Left renal cortex interstitium (tissue), 4 donors: ENCODE data around the gene TNS1. TPM values are rescaled to one million over a fixed set of nuclear protein-coding genes. Genes with fewer than 3 reads are reported as not detected.
"Not testable (repeated sequence)": the region's sequence is repeated elsewhere in the genome, so short reads cannot be mapped to it uniquely, and the experiment has no call there.

Experiments used
- DNase-seq, 4 donors: peaks; one replicate each; pipeline ENCODE4 v3.0.0-alpha.2; 2013; ENCODE audit warnings: low read depth in 4 of 4, low spot score in 2 of 4, missing footprints in 1 of 4
- polyA plus RNA-seq, 4 donors: library from polyadenylated mRNA; unstranded; fragments of 120-200 nt; gene quantifications; one replicate each; pipeline ENCODE4 v1.2.1, GENCODE V29; 2013; ENCODE audit not compliant: insufficient read length in 4 of 4

Gene TNS1
- polyA plus RNA-seq, 4 donors, result 54.8 to 69.7 (median 62.2) TPM

DNA sequence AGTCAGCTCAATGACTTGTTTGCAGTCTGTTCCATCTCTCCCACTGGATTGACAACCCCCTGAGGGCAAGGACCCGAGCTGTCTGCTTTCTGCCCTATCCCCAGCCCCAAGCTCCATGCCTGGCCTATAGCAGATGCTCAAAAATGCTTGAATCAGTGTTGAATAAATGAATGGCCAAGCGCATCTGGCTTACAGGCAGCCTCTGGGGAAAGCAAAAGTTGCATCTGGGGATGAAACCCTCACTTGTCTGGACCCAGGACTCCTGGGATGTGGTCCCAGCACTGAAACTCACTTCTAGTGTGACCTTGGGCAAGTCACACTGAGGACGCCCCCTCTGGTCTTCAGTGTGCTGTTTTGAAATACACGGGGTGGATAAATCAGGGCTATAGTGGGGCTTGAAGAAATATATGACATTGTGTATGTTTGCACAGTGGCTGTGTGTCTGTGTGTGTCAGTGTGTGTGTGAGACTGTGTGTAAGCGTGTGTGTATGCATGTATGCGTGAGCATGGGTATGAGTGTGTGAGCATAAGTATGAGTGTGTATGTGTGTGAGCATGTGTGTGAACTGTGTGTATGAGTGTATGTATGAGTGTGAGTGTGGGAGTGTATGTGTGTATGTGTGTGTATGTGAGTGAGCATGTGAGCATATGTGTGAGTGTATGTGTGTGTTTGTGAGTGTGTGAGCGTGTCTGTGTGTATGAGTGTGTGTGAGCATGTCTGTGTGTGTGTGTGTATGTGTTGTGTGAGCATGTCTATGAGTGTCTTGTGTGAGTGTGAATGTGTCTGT, 27.8 kb upstream of the TNS1 start:
- no peak for DNase-seq

DNA sequence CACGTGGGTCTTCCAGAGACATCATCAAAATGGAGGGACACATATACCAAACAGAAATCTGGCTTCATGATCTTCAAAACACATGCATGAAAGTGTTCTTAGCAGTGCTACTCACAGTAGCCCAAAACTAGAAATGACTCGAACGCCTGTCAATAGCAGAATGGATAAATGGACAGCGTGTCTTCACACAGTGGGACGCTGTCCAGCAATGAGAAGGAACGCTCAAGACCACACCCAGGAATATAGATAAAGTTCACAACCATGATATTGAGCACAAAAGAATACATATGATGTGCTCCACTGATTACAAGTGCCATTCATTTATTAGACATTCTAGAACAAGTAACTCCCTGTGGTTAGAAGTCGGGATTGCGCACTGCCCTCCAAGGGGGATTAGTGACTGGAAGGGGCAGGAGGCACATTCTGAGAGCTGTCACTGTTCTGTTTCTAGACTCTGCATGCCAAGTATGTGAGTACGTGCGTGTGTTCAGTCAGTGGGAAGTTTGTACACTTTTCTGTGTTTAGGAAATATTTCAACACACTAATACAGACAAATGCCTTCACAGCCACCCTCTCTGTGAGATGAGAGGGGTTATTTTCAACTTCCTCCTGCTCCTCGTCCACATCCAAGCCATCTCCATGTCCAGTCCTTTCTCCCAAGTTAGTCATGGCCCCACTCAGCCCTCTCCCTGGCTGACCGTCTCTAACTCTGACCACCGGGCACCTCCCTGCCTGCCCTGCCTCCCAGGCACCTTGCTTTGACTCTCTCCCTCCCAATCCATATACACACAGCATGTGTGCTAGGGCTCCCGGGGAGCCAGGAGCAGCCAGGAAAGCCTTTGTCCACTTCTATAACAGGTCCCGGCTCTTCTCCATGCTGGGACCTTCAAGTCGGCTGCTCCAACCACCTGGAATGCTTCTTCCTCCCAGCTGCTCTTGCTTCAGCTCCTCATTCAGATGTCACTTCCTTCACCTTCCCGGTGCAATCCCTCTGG, 26.9 kb upstream of the TNS1 start:
- no peak for DNase-seq

DNA sequence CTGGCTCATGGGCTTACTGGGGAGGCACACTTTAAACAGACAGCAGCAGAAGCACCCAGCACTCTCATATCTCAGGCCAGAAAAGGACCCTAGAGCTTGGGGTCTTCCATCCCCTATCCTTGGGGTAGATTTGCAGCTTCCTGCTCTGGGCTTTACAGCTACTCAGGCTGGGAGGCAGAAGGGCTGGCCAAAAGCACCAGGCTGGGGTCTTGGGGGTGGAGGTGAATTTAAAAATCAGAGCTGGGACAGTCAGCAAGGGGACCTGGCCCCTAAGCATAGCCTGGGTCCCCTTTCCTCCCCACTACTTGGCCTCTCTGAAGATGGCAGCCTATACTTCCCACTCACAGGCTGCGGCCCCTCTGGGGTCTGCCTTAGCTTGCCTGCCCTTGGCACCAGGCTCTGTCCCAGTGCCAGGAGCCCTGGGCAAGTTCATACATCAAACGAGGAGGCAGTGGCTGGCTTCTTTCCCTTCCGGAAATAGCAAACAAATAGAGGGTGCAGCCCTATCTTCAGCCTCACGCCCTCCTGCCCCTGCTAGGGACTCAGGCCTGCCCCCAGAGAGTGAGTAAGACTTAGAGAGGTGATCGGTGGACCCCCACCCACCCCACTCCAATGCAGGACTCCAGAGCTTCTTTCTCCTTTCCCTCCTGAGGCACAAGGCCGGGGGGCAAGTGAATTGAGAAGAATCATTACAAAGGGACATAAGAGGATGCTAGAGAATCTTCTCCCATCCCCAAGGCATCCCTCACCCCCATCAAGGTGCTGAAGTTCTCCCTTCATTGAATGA, 26.0 kb upstream of the TNS1 start:
- no peak for DNase-seq

DNA sequence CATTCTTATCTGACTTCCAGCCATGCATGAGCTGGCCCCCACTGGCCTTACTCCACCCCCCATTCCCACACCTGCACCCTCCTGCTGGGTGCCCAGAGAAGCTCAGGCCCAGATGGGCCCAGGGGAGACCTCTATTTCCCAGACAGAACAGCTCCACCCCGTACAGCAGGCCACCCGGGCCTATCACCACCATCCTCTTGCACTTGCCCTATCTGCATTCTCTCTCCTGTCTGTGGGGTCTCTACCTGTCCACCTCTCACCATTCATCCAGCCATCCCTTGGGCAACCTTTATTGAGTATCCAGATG, 25.3 kb upstream of the TNS1 start:
- no peak for DNase-seq

DNA sequence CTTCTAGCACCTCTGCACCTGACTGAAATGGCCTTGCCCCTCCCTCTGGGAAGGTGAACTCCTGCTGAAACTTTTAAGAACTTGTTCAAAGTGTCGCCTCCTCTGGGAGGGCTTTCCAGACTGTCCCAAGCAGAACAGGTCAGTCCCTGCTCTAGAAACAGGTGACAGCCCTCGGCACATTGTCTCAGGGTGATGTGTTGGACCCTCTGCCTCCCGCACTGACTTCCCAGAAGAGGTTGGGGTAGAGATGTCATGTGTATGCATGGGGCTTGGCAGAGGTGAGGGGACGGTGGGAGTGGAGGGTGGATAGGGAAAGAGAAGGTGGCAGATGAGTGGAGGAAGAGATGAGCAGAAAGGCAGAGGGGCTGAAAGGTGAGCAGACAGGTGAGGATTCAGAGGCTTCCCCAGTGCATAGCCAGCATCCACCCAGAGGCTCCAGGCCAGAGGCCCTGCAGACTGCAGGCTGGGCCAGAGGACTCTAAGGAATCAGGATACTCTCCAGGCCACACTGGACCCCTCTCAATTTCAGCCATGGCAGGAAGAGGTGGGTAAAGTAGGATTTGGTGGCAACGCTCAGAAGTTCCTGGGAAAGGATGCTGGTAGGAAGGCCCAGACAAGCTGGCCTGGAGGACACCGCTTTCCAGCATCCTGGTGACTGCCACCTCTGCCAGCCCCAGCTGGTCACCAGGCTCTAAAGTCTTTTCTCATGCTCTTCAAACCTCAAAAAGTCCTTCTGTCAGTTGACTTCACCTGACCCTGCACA, 24.8 kb upstream of the TNS1 start:
- no peak for DNase-seq

DNA sequence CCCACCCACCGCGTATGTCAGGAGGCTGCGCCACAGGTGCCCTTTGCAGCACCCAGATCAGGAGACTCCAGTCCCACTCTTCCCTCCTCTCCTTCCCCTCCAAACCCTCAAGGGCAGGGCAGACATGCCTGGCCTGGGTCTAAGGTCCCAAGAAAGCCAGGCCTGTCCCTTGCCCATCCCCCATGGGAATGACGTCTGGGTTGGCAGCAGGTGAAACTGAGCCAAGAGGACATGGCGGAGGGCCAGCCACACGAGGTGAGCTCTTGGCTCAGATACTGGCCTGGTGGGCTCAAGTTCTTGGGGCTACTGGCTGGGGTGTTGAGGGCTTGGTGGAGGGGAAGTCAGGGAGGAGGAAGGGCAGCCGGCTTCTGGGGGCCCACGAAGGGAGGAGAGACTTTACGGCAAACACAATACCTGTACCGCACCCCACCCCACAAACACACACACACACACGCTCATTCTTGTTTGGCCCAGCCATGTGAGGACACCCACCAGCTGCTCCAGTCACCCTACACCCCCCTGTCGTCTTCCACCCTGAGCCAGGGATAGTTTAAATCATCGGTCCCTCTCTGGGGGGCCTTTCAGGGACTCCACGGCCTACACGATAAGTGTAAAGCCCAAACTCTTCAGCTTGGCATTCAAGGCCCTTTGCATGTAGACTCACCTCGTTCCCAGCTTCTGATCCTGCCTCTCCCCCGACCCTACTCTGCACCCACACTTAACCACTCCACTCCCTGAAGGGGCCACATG, 24.1 kb upstream of the TNS1 start:
- DNase-seq, result no peak

DNA sequence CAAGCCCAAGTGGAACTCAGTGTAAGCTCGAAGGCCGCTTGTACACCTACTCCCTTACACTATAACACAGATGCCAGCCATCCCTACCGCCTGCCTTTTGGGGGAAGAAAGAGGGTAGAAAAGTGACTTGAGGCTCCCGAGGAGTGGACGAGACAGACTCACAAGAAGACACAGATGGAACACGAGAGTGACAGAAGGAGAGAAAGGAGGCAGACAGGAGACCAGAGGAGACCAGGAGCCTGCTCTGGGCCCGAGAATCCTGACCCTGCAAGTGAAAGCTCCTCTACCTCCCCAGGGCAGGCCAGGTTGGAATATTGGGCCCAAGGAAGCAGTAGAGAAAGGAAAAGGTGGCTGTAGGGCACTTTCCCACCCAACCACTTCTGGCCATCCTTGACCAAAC, 23.4 kb upstream of the TNS1 start:
- no peak for DNase-seq

DNA sequence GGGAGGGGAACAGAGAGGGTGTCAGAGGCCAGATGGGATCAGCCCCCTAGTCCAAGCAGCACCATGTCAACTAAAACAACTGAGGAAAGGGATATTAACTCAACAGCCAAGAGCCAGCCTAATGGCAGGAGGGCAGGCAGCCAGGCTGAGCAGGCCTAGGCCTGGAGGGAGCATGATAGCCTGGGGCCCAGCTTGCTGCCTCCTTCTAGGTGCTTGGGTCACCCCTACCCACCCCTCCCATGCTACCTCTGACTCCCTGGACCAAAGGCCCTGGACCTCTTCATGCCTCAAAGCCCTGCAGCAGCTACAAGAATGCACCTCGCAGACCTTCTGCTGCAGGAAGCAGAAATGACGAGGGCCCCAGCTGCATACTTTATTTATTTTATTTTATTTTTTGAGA, 22.1 kb upstream of the TNS1 start:
- DNase-seq, result no peak

DNA sequence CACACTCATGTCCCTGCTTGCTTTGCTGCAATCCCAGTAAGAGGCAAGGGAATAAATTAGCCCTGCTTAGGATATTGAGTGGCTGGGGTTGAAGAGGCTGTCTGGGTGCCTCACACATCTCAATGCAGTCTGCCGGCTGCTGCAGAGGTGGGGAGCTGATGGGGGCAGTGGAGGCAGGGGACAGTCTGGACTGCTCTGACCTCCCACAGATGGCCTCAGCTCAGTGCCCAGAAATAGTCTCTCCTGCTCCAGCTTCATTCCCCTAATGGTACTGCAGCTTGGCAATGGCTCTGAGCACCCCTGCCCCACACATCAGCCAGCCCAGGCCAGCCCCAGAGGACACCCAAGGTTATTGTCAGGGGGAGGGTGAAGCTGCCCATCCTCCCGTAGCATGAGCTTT, 21.5 kb upstream of the TNS1 start:
- DNase-seq, result no peak

DNA sequence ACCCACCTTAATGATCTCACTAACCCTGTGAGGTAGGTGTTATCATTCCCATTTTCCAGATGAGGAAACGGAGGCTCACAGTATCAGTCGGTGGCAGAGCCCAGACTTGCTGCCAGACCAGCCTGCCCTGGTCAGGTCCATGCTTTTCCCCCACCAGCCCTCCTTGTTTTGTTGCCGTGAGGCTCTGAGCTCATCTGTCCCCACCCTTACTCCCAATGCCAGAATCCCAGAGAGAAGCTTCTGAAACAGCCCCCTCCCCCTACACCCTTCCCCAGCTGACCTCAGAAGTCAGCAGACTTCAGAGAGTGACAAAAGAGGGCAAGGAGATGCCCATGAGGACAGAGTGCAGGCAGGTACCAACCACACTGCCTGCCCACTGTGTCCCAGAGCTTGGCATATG, 20.8 kb upstream of the TNS1 start:
- no peak for DNase-seq

DNA sequence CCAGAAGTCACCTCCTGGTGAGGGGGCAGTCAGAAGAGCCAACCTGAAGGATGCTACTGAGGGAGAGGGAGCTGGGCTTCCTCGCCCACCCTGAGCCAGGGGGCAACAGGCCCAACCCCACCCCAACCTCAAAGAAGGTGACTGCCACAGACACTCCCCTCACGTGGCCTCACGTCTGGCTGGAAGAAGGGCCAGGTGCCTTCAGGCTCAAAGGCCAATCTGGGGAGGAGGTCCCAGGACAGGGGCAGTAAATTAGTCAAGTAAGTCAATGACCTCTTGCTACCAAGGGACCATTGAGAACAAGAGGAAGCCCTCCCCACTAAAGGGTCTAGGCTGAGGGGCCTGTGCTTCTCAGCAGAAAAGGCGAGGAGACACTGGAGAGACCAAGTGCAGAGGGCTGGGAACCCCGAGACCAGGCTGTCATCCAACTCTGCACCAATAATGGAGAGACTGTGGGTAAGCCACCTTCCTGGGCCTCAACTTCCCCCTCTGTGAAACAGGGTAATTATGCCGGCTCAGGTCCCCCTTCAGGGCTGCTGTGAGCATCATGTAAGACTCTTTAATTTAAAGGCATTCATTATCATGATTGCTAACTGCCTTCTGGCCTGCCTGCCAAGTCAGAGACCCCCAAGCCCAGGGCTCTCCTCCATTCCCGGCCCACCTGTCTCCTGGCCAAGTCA, 20.2 kb upstream of the TNS1 start:
- no peak for DNase-seq

DNA sequence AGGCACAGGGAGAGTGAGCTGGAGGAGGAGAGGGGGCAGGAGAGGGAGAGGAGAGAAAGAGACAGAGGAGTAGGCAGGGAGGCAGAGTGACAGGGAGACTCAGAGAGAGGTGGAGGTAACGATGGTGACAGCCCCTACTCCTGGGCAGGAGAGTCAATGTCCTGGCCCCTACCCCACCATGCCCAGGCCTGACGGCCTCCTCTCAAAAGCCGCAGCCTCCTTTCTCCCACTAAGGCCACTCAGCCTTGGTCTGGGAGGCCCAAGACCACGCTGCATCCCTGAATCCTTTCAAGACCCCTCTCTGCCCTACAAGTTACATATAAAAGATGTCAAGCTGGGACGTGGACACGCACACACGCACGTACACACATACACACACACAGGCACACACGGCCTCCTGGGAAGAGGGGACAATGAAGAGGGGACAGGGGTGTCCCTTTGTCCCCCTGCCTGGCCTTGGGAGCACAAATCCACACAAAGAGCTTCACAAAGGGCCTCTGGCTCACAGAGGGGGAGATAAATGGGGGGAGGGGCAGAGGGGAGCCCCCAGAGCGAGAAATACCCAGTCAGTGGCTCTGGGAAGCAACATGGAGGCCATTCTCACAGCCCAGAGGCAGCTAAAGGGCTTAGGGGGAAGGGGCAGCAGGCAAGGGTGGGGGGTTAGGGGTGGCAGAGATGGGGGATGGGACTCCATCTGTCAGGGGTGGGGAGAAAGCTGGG, 19.5 kb upstream of the TNS1 start:
- no peak for DNase-seq

DNA sequence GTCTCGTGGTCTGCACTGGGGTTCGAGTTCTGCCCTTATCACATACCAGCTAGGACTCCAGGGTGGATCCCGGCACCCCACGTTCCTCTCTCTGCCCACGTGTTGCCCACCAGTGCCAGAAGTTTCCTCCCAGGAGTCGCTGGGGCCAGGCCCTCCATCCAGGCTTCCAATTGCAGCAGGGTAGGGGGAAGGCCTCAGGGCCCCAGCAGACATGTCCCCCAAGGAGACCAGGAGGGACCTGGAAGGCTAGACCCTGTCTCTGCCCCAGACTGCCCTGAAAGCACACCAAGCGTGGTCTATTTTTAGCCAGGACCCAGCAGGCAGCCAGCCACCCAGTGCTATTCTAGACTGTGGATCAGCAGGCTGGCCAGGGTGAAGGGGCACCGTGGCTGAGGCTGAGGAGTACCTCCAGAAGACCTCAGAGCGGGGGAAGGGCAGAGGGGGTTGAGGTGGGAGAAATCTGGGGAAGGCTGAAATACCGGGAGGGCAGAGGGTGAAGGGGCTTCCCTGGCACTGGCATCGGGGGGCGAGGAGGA, 18.8 kb upstream of the TNS1 start:
- no peak for DNase-seq

DNA sequence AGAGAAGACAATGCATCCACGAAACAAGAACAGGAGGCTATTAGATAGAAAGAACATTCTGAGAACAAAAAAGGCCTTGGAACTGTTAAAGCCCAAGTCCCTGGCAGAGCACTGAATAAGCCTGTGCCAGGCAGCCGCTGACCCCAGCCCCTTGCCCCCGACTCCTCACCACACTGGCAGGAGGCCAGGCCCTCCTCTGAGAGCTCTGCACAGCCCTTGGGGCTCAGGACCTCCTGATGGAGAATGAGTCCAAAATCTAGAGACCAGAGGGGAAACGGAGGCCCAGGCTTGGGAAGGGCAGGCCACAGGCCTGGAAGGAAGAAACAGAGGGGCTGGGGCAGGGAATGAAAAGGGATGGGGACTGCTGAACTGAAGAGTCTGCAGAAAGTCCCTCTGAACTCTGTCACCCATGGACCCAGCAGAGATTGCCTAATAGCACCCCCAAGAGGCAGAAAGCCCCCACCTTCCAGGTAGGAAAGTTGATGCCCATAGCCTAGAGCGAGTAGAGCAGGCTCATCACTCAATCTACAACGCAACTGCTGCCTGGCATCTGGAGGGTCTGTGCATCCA, 18.3 kb upstream of the TNS1 start:
- DNase-seq, result no peak

DNA sequence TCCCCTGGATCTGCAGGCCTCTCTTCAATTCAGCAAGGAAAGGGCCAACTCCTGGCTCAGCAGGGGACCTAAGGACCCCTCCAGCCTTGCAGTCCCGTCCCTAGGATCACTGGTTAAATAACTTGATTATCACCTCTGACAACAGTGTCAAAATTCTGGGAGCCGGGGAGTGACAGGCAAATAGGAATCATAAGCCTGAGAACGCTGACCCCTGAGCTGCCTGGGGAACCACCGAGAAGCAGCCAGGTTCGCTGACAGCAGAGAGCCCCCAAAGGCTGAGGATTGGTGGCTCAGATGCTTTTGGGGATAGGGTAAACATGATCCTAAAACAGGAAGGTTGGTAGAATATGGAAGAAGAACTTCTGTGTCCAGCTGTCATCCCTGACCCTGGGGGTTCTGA, 17.5 kb upstream of the TNS1 start:
- no peak for DNase-seq

DNA sequence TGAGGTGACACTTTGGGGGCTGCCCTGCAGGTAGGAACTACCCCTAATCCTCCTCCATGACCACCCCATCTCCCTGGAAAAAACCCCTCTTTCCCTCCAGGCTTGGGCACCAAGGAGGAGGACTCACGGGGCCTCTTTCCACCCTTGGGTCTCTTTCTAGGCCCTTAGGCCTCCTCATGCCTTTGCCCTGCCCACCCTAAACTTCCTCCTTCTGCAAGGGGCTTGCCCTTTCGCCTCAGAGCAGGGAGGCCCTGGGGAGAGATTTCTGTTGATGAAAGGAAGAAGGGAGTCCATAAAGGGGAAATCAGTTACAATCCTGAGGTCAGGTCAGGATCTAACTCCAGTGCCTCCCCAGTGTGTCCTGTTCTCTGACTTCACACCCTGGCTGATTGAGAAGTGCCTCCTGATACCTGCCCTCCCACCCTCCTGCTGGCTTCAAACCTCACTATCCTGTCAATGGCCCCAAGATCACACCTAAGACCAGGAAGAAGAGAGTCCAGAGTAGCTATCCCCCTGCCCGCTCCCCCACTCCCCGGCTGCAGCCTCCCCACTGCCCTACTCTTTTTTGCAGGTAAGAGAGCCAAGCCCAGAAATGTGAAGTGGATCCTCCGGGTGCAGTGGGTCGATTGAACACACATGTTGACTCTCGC, 16.7 kb upstream of the TNS1 start:
- DNase-seq, result no peak

DNA sequence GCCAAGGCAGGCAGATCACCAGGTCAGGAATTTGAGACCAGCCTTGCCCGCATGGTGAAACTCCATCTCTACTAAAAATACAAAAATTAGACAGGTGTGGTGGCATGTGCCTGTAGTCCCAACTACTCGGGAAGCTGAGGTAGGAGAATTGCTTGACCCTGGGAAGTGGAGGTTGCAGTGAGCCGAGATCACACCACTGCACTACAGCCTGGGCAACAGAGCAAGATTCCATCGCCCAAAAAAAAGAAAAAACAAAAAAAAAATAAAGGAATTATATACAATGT, 16.0 kb upstream of the TNS1 start:
- DNase-seq, result not testable (repeated sequence)
